ENCODE results near the gene BTBD16. TPM values are rescaled to one million over a fixed set of nuclear protein-coding genes. Genes with fewer than 3 reads are reported as not detected.

The BTBD16 gene
- total and polyA plus RNA-seq, 2 of the 13 experiments (the other 11 are each of a cell fraction or from before 2014, with no cell fraction given), result 5.0 to 11.9 TPM

DNA sequence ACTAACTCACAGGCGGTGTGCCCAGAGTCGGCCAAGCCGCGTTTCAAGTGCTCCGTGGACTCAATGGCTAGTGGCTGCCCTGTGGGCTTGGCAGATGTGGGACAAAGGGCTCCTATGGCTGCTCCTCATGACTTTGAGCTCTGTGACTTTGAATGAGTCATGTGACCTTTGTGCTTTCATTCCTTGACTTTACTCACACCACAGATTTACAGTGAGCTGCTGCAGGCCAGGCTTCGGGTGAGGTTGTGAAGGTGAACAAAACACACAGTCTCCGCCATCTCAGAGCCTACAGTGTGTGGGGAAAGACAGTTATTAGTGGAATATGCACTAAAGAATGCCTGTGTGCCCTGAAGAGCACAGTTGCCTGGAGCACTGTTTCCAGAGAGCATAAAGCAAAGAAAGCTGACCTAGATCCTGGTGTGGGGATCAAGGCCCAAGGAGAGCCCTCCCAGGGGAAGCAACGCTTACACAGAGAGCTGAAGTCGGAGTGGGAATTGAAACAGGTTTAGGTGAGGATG is 73.7 kb downstream of the BTBD16 start (continued):
- TF ChIP-seq PATZ1 (CRISPR knock-in tag; IDR thresholded peaks at IDR 0.05), result peak; percentile 16; the same call in 1 of the 2 replicates
- TF ChIP-seq, protein P1, sequence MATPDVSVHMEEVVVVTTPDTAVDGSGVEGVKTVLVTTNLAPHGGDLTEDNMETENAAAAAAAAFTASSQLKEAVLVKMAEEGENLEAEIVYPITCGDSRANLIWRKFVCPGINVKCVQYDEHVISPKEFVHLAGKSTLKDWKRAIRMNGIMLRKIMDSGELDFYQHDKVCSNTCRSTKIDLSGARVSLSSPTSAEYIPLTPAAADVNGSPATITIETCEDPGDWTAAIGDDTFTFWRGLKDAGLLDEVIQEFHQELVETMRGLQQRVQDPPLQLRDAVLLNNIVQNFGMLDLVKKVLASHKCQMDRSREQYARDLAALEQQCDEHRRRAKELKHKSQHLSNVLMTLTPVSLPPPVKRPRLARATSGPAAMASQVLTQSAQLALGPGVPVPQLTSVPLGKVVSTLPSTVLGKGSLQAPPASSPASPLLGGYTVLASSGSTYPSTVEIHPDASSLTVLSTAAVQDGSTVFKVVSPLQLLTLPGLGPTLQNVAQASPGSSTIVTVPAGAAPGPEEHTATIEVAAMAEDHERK (CRISPR knock-in tag; IDR thresholded peaks at IDR 0.05; ENCODE audit: low read depth), result no peak
- TF ChIP-seq ZNF780A (CRISPR knock-in tag; IDR thresholded peaks at IDR 0.05), result no peak
- no peak for TF ChIP-seq ZSCAN22 (CRISPR knock-in tag; IDR thresholded peaks at IDR 0.05)
- TF ChIP-seq ZFP90 (CRISPR knock-in tag; IDR thresholded peaks at IDR 0.05; ENCODE audit: borderline replicate concordance), result 0 out of 2 replicates have a peak, but pooled peaks have one; percentile 50
- peak; percentile 94; the same call in 1 of the 2 replicates for TF ChIP-seq ZBTB4 (CRISPR knock-in tag; IDR thresholded peaks at IDR 0.05; ENCODE audit: borderline replicate concordance)
- TF ChIP-seq POLR2G (IDR thresholded peaks at IDR 0.05; ENCODE audit: low read depth, low read length), result peak; percentile 70
- TF ChIP-seq JUNB (CRISPR knock-in tag; IDR thresholded peaks at IDR 0.05; ENCODE audit: borderline replicate concordance), result peak; percentile 94; the same call in 1 of the 2 replicates
- peak; percentile 47; the same call in 1 of the 2 replicates for TF ChIP-seq ELF3 (CRISPR knock-in tag; IDR thresholded peaks at IDR 0.05)
- peak; percentile 55 for TF ChIP-seq YY1 (IDR thresholded peaks at IDR 0.05; ENCODE audit: insufficient read depth, insufficient replicate concordance, low read depth, low read length)
- TF ChIP-seq EP300 (IDR thresholded peaks at IDR 0.05; ENCODE audit: low read depth in 2 of 2, low read length in 2 of 2), result peak in 1 of 2 experiments; percentile 71; a peak in 2 of 4 replicates
- no peak; the same call in 1 of the 2 replicates for TF ChIP-seq EP300 (CRISPR knock-in tag; IDR thresholded peaks at IDR 0.05; ENCODE audit: borderline replicate concordance)
- peak; percentile 77 for TF ChIP-seq SAP130 (CRISPR knock-in tag; IDR thresholded peaks at IDR 0.05; ENCODE audit: low read depth)
- TF ChIP-seq ZNF740 (CRISPR knock-in tag; IDR thresholded peaks at IDR 0.05), result no peak
- TF ChIP-seq, protein P2, sequence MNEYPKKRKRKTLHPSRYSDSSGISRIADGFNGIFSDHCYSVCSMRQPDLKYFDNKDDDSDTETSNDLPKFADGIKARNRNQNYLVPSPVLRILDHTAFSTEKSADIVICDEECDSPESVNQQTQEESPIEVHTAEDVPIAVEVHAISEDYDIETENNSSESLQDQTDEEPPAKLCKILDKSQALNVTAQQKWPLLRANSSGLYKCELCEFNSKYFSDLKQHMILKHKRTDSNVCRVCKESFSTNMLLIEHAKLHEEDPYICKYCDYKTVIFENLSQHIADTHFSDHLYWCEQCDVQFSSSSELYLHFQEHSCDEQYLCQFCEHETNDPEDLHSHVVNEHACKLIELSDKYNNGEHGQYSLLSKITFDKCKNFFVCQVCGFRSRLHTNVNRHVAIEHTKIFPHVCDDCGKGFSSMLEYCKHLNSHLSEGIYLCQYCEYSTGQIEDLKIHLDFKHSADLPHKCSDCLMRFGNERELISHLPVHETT (CRISPR knock-in tag; conservative IDR thresholded peaks at IDR 0.05), result no peak
- TF ChIP-seq ZC3H4 (CRISPR knock-in tag; IDR thresholded peaks at IDR 0.05; ENCODE audit: borderline replicate concordance), result no peak
- TF ChIP-seq ZNF607 (CRISPR knock-in tag; IDR thresholded peaks at IDR 0.05; ENCODE audit: borderline replicate concordance), result no peak
- 0 out of 2 replicates have a peak, but pooled peaks have one; percentile 37 for TF ChIP-seq ZNF766 (CRISPR knock-in tag; IDR thresholded peaks at IDR 0.05; ENCODE audit: borderline replicate concordance)
- TF ChIP-seq ERF (CRISPR knock-in tag; IDR thresholded peaks at IDR 0.05), result 0 out of 2 replicates have a peak, but pooled peaks have one; percentile 48
- 0 out of 2 replicates have a peak, but pooled peaks have one; percentile 41 for TF ChIP-seq CREM (IDR thresholded peaks at IDR 0.05)
- no peak for TF ChIP-seq CREM (CRISPR knock-in tag; IDR thresholded peaks at IDR 0.05)
- 0 out of 2 replicates have a peak, but pooled peaks have one; percentile 27 for TF ChIP-seq ZKSCAN8 (CRISPR knock-in tag; IDR thresholded peaks at IDR 0.05; ENCODE audit: borderline replicate concordance)

All from HepG2 (cell line).